IgD-negative memory B cell (primary cell): ENCODE results near the gene SPTBN1. TPM values are rescaled to one million over a fixed set of nuclear protein-coding genes. Genes with fewer than 3 reads are reported as not detected.
A peak's percentile ranks its signal among the peaks of the same experiment; 100 is the strongest.
"Not testable (repeated sequence)": the region's sequence is repeated elsewhere in the genome, so short reads cannot be mapped to it uniquely, and the experiment has no call there.

ENCODE experiments used
- H3K27ac Mint-ChIP-seq, 3 donors: one replicate each; pipeline ENCODE4 v1.8.0; 2020 to 2022; ENCODE audit warnings: mild to moderate bottlenecking in 3 of 3, mixed read lengths in 3 of 3, moderate library complexity in 1 of 3
- H3K27me3 Mint-ChIP-seq: one replicate; pipeline ENCODE4 v1.8.0; 2021; ENCODE audit warnings: mixed read lengths
- H3K36me3 Mint-ChIP-seq: one replicate; pipeline ENCODE4 v1.8.0; 2020; ENCODE audit warnings: mild to moderate bottlenecking, mixed read lengths
- H3K4me1 Mint-ChIP-seq, 3 donors: one replicate each; pipeline ENCODE4 v1.8.0; 2020 to 2022; ENCODE audit warnings: mixed read lengths in 3 of 3, mild to moderate bottlenecking in 1 of 3
- H3K4me3 Mint-ChIP-seq, 4 donors: one replicate each; pipeline ENCODE4 v1.8.0; 2020 to 2022; ENCODE audit warnings: mild to moderate bottlenecking in 4 of 4, mixed read lengths in 4 of 4, moderate library complexity in 3 of 4
- H3K9me3 Mint-ChIP-seq, 3 donors: one replicate each; pipeline ENCODE4 v1.8.0; 2020 to 2021; ENCODE audit warnings: mixed read lengths in 3 of 3, mild to moderate bottlenecking in 1 of 3
- polyA plus RNA-seq: library from polyadenylated mRNA; unstranded; fragments of 300-500 nt; fragmentation: Illumina TruSeq; gene quantifications from one replicate; pipeline ENCODE4 v1.2.3, GENCODE V29; 2021

The SPTBN1 gene
- polyA plus RNA-seq, 1 donor from 2014 or later = 57.8 TPM

GRCh38 chr2:54514822-54515569 lies 58.9 kb downstream of the SPTBN1 start:
- H3K27me3 Mint-ChIP-seq = peaks cover 2% of the 10 kb centered on the region
- H3K27ac Mint-ChIP-seq = no peak overlapping the region
- H3K4me1 Mint-ChIP-seq = no peaks in the 10 kb centered on the region
- H3K9me3 Mint-ChIP-seq = no peaks in the 10 kb centered on the region
- no peak overlapping the region for H3K4me3 Mint-ChIP-seq
- H3K36me3 Mint-ChIP-seq = no peaks in the 10 kb centered on the region

- H3K36me3 Mint-ChIP-seq = no peaks in the 10 kb centered on the region
- H3K9me3 Mint-ChIP-seq = no peaks in the 10 kb centered on the region
- H3K4me1 Mint-ChIP-seq = no peaks in the 10 kb centered on the region
- H3K27ac Mint-ChIP-seq = no peak overlapping the region
- H3K4me3 Mint-ChIP-seq = no peak overlapping the region
- H3K27me3 Mint-ChIP-seq = peaks cover 2% of the 10 kb centered on the region
Measured at GRCh38 chr2:54516842-54517241, 60.7 kb downstream of the SPTBN1 start.

GRCh38 chr2:54518016-54518415 lies 61.9 kb downstream of the SPTBN1 start:
- H3K27ac Mint-ChIP-seq, H3K4me3 Mint-ChIP-seq, H3K27me3 Mint-ChIP-seq, H3K4me1 Mint-ChIP-seq, H3K9me3 Mint-ChIP-seq, H3K36me3 Mint-ChIP-seq: not testable (repeated sequence)

GRCh38 chr2:54518430-54518829 lies 62.3 kb downstream of the SPTBN1 start:
- H3K27me3 Mint-ChIP-seq = peaks cover 2% of the 10 kb centered on the region
- H3K4me1 Mint-ChIP-seq = peaks cover 0 to 3% (median 2%) of the 10 kb centered on the region in 3 donors
- H3K27ac Mint-ChIP-seq = no peak overlapping the region
- H3K9me3 Mint-ChIP-seq = no peaks in the 10 kb centered on the region
- H3K4me3 Mint-ChIP-seq = no peak overlapping the region
- H3K36me3 Mint-ChIP-seq = no peaks in the 10 kb centered on the region

DNA sequence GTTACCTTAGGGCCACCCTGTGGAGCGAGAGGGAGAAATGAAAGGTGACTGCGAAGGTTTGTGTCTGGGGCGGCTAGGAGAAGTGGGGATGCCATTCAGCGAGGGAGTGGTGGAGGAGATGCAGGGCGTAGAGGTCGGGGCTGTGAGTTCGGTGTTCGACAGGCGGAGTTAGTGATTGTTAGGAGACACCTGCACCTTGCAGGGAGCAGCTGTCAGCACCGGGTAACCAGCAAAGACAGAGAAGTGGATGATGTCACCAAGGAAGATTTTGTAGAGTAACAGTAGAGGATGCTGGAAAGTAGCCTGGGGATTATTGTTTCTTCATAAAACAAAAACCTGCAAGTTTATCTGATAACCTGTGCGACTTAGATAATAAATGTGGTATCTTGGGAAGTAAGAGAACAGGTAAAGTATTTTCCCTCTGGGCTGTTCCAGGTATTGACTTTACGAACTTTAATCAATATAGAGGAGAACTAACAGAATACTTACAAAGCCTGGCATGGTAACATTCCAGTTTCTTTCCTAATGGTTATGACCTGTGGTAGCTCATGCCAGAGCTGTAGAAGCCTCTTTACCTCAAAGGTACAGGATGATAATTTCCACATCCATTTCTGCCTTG lies 63.8 kb downstream of the SPTBN1 start:
- no peaks in the 10 kb centered on the region for H3K9me3 Mint-ChIP-seq
- peaks cover 0 to 7% (median 2%) of the 10 kb centered on the region in 3 donors for H3K4me1 Mint-ChIP-seq
- H3K36me3 Mint-ChIP-seq = peaks cover 2% of the 10 kb centered on the region
- no peak overlapping the region for H3K4me3 Mint-ChIP-seq
- H3K27ac Mint-ChIP-seq = no peak overlapping the region
- peaks cover 2% of the 10 kb centered on the region for H3K27me3 Mint-ChIP-seq

DNA sequence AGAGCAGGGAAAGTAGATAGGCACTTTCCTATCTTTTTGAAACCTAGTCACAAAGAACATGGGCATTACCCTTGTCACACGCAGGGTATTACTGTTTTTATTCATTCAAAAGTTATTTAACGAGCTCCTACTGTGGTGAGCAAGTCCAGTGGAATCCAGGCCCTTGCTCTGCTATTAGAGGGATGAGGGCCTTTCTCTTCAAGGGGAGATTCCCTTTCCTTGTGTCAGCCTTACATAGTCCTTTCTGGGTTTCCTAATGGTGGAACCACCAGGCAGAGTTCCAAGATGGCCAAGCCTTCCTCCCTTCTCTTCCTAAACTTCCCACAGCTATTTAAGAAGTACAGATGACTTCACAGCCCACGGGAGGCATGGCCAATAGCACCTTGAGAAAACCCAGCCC lies 64.6 kb downstream of the SPTBN1 start:
- no peaks in the 10 kb centered on the region for H3K9me3 Mint-ChIP-seq
- peaks cover 0 to 7% (median 2%) of the 10 kb centered on the region in 3 donors for H3K4me1 Mint-ChIP-seq
- H3K36me3 Mint-ChIP-seq = peaks cover 2% of the 10 kb centered on the region
- H3K27me3 Mint-ChIP-seq = peaks cover 2% of the 10 kb centered on the region
- no peak overlapping the region for H3K4me3 Mint-ChIP-seq
- H3K27ac Mint-ChIP-seq = no peak overlapping the region

GRCh38 chr2:54522624-54523281 lies 66.6 kb downstream of the SPTBN1 start:
- Mint-ChIP-seq H3K36me3 (peaks cover 2% of the 10 kb centered on the region), H3K4me3 (peak overlapping the region in 2 of 4 donors; percentile 41 to 85), H3K4me1 (peaks cover 0 to 7% (median 2%) of the 10 kb centered on the region in 3 donors), H3K27me3 (peaks cover 2% of the 10 kb centered on the region), H3K27ac (peak overlapping the region in 1 of 3 donors; percentile 73), H3K9me3 (no peaks in the 10 kb centered on the region)

GRCh38 chr2:54523324-54523959 lies 67.3 kb downstream of the SPTBN1 start:
- Mint-ChIP-seq H3K27me3 (peaks cover 2% of the 10 kb centered on the region), H3K4me1 (peaks cover 0 to 7% (median 2%) of the 10 kb centered on the region in 3 donors), H3K9me3 (no peaks in the 10 kb centered on the region), H3K27ac (no peak overlapping the region), H3K36me3 (peaks cover 2% of the 10 kb centered on the region), H3K4me3 (no peak overlapping the region)

GRCh38 chr2:54524226-54524991 lies 68.3 kb downstream of the SPTBN1 start:
- H3K4me3 Mint-ChIP-seq = no peak overlapping the region
- H3K36me3 Mint-ChIP-seq = peaks cover 2% of the 10 kb centered on the region

GRCh38 chr2:54525321-54525720 lies 69.2 kb downstream of the SPTBN1 start:
- Mint-ChIP-seq H3K36me3 (peaks cover 2% of the 10 kb centered on the region), H3K4me1 (peaks cover 0 to 7% (median 4%) of the 10 kb centered on the region in 3 donors), H3K4me3 (no peak overlapping the region), H3K27ac (no peak overlapping the region), H3K9me3 (no peaks in the 10 kb centered on the region), H3K27me3 (no peaks in the 10 kb centered on the region)

More at GRCh38 chr2:54524226-54524991, 68.3 kb downstream of the SPTBN1 start:
- Mint-ChIP-seq H3K27ac (no peak overlapping the region), H3K27me3 (peaks cover 2% of the 10 kb centered on the region), H3K9me3 (no peaks in the 10 kb centered on the region), H3K4me1 (peaks cover 0 to 7% (median 2%) of the 10 kb centered on the region in 3 donors)

DNA sequence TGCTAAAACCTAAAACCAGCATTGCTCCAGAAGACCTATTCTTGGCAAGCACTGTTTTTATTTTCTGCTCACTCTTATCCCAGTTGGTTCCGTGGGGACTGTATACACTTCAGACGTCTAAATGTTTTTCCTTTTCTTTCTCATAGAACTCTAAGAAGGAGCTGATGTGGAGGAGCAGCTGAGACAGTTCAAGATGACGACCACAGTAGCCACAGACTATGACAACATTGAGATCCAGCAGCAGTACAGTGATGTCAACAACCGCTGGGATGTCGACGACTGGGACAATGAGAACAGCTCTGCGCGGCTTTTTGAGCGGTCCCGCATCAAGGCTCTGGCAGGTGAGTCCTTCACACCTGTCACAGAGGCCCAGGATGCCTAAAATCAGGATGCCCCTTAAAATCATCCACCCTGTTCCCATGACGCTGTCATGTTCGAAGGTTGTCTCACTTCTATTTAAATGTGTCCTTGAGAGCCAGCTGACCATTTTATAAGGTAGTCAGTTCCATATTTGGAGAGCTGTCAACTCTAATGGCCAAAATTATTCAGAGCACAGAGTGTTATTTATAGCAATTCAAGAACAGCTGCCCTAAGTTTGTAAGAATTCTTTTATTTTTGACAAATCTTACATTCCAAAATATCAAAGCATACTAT lies 70.2 kb downstream of the SPTBN1 start:
- Mint-ChIP-seq H3K4me3 (no peak overlapping the region), H3K27me3 (no peaks in the 10 kb centered on the region), H3K36me3 (peaks cover 2% of the 10 kb centered on the region), H3K27ac (peak overlapping the region in 1 of 3 donors; percentile 66), H3K9me3 (no peaks in the 10 kb centered on the region), H3K4me1 (peaks cover 0 to 7% (median 4%) of the 10 kb centered on the region in 3 donors)

- H3K4me3 Mint-ChIP-seq = no peak overlapping the region
- no peaks in the 10 kb centered on the region for H3K9me3 Mint-ChIP-seq
- peaks cover 4 to 9% (median 7%) of the 10 kb centered on the region in 3 donors for H3K4me1 Mint-ChIP-seq
- peaks cover 2% of the 10 kb centered on the region for H3K27me3 Mint-ChIP-seq
- peaks cover 2% of the 10 kb centered on the region for H3K36me3 Mint-ChIP-seq
- H3K27ac Mint-ChIP-seq = peak overlapping the region in 2 of 3 donors; percentile 11 to 26
Measured at GRCh38 chr2:54528311-54528955, 72.3 kb downstream of the SPTBN1 start.

DNA sequence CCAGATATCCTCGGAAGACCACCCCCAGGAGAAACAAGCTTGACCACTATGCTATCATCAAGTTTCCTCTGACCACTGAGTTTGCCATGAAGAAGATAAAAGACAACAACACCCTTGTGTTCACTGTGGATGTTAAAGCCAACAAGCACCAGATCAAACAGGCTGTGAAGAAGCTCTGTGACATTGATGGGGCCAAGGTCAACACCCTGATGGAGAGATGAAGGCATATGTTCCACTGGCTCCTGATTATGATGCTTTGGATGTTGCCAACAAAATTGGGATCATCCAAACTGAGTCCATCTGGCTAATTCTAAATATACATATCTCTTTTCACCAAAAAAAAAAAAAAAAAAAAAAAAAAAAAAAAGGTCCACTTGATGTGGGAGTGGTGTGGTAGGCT lies 73.4 kb downstream of the SPTBN1 start:
- not testable (repeated sequence) for H3K27me3 Mint-ChIP-seq, H3K4me3 Mint-ChIP-seq, H3K9me3 Mint-ChIP-seq, H3K36me3 Mint-ChIP-seq, H3K4me1 Mint-ChIP-seq
- peak overlapping the region in 1 of 3 donors; percentile 74 for H3K27ac Mint-ChIP-seq

DNA sequence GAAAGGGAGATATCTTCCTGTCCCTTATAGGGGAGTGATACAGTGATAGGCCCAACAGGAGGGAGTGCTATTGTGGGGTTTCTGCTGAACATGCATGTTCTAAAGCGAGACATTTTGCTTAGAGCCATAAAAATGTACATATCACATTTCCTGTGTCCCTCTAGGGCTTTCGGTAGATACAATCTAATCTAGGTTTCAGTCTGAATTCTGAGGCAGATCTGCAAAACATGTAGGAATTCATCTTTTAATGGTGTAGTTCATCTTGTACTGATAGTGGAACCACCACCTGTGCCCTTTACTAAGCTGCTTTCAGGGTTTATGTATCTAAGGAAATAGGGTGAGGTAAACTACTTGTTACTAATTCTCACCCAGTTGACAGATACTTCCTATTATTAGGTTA lies 73.8 kb downstream of the SPTBN1 start:
- no peaks in the 10 kb centered on the region for H3K9me3 Mint-ChIP-seq
- H3K27ac Mint-ChIP-seq = no peak overlapping the region
- H3K4me1 Mint-ChIP-seq = peaks cover 0 to 11% (median 10%) of the 10 kb centered on the region in 3 donors
- peaks cover 2% of the 10 kb centered on the region for H3K27me3 Mint-ChIP-seq
- H3K36me3 Mint-ChIP-seq = no peaks in the 10 kb centered on the region
- H3K4me3 Mint-ChIP-seq = no peak overlapping the region
